Measurements from ENCODE around the gene USF3.
A peak's percentile ranks its signal among the peaks of the same experiment; 100 is the strongest.

USF3 gene

GRCh38 chr3:113614402-113614801, 82.0 kb downstream of the USF3 start:
- no peak for DNase-seq (ENCODE audit: low read depth in 4 of 4, low spot score in 1 of 4)

- no peak for DNase-seq (ENCODE audit: low read depth in 4 of 4, low spot score in 1 of 4)
Observed at GRCh38 chr3:113607219-113607596, 89.2 kb downstream of the USF3 start.

- peak in 1 of 4 experiments; percentile 6 for DNase-seq (ENCODE audit: low read depth in 4 of 4, low spot score in 1 of 4)
Observed at GRCh38 chr3:113606539-113607218, 89.8 kb downstream of the USF3 start.

- DNase-seq (ENCODE audit: low read depth in 4 of 4, low spot score in 1 of 4), result no peak
Observed at GRCh38 chr3:113602836-113603235, 93.6 kb downstream of the USF3 start.

- no peak for DNase-seq (ENCODE audit: low read depth in 4 of 4, low spot score in 1 of 4)
Observed at GRCh38 chr3:113602256-113602655, 94.2 kb downstream of the USF3 start.

GRCh38 chr3:113601240-113601639, 95.2 kb downstream of the USF3 start:
- no peak for DNase-seq (ENCODE audit: low read depth in 4 of 4, low spot score in 1 of 4)

GRCh38 chr3:113600418-113601182, 95.8 kb downstream of the USF3 start:
- DNase-seq (ENCODE audit: low read depth in 4 of 4, low spot score in 1 of 4), result no peak
